Vagina (tissue), 2 donors: ENCODE measurements around the gene CYP46A1.

Experiments used
- CTCF ChIP-seq, 3 experiments: fragments of 450-650 bp in 2 of 3; fragments of 200-600 bp in 1 of 3; sonication (generic) in 1 of 3; IDR thresholded peaks; one replicate each; pipeline ENCODE4 v1.5.1; 2017 to 2019; ENCODE audit warnings: antibody characterized with exemption in 3 of 3, mild to moderate bottlenecking in 2 of 3, moderate library complexity in 2 of 3
- POLR2A ChIP-seq, 2 donors: fragments of 450-650 bp; IDR thresholded peaks; one replicate each; pipeline ENCODE4 v1.6.1; 2017; ENCODE audit warnings: antibody characterized with exemption in 2 of 2, mild to moderate bottlenecking in 2 of 2, moderate library complexity in 2 of 2
- POLR2AphosphoS5 ChIP-seq, 2 donors: sonication (generic); formaldehyde crosslinking; IDR thresholded peaks; one replicate each; pipeline ENCODE4 v1.9.0; 2017; ENCODE audit warnings: antibody characterized with exemption in 2 of 2, mild to moderate bottlenecking in 2 of 2, low read depth in 1 of 2; ENCODE audit not compliant: insufficient read depth in 1 of 2

DNA sequence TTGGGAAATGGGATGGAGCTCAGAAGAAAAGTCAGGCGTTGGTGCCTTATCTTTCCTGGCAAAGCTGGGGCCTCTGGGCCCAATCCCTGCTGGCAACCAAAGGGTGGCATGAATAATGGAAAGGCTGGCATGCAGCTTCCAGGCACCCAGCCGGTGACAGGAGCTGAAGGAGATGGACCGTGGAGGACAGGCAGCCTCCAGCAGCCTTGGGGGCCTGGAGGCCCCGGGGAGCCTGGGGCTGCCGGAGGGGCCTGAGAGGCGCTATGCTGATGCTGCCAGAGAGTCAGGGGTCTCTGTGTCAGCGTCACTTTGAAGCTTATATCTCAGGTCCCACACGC is 70.9 kb downstream of the CYP46A1 start:
- TF ChIP-seq POLR2A (IDR thresholded peaks at IDR 0.05) (no peak), CTCF (IDR thresholded peaks at IDR 0.05) (no peak), POLR2AphosphoS5 (IDR thresholded peaks at IDR 0.05; ENCODE audit: insufficient read depth in 1 of 2, low read depth in 1 of 2) (no peak)
